HCT116 (cell line): Measurements from ENCODE around the gene RCAN3. TPM values are rescaled to one million over a fixed set of nuclear protein-coding genes. Genes with fewer than 3 reads are reported as not detected.

ENCODE experiments used
- ATAC-seq: fragments of 200-7000 bp; cut with Tn5 transposase; 2 replicates; pipeline ENCODE4 v1.9.1; 2020; ENCODE audit warnings: mild to moderate bottlenecking, moderate library complexity
- BruUV-seq: library from RNA; stranded (reverse); fragments of 400-500 nt; replicated peaks from 2 replicates; lab custom pipeline; 2021; lab: Mats Ljungman, UMichigan
- CTCF ChIA-PET: fragments of 300-600 bp; sonication (Branson Sonifier 250); formaldehyde crosslinking; loops from one replicate; lab custom pipeline; 2021; ENCODE audit warnings: antibody characterized with exemption; lab: Charles Lee
- POLR2A ChIA-PET: fragments of 300-600, 350-600 bp; sonication (Branson Sonifier 250); formaldehyde crosslinking; loops from one replicate; lab custom pipeline; 2021; ENCODE audit warnings: antibody characterized with exemption; lab: Charles Lee
- RAD21 ChIA-PET, 2 experiments: fragments of 300-600 bp; sonication (Branson Sonifier 250); formaldehyde crosslinking; loops; one replicate each; lab custom pipeline; 2023; ENCODE audit warnings: low total read pairs in 2 of 2; ENCODE audit not compliant: uncharacterized antibody in 2 of 2, unreplicated experiment in 2 of 2, low non-redundant PET in 1 of 2; lab: Charles Lee
- DNase-seq: peaks from one replicate; pipeline ENCODE4 v3.0.0-alpha.2; 2010; ENCODE audit warnings: low read depth, low spot score
- H2AFZ ChIP-seq: fragments of 200-600 bp; shearing (Covaris generic), sonication (generic); 2 replicates; pipeline ENCODE4 v1.6.1; 2017; ENCODE audit warnings: low read depth, mixed run types, mixed read lengths, antibody characterized with exemption, low read length; ENCODE audit not compliant: poor library complexity, severe bottlenecking
- H3K27ac ChIP-seq: 2 replicates; pipeline ENCODE4 v1.5.1; 2012; ENCODE audit warnings: low read depth, low read length
- H3K27me3 ChIP-seq: fragments of 200-600 bp; sonication (generic); 2 replicates; pipeline ENCODE4 v1.6.1; 2016; ENCODE audit warnings: mixed run types, low read length, mixed read lengths; ENCODE audit not compliant: insufficient read depth
- H3K36me3 ChIP-seq, 2 experiments: fragments of 200-500 bp in 1 of 2; fragments of 200-600 bp in 1 of 2; sonication (Bioruptor generic) in 1 of 2; sonication (generic) in 1 of 2; 2 replicates each; pipeline versions ENCODE4 v1.5.1 to v1.6.1; 2014 to 2016; ENCODE audit warnings: low read length in 2 of 2, inconsistent platforms in 1 of 2, mixed read lengths in 1 of 2, mixed run types in 1 of 2; ENCODE audit not compliant: insufficient read depth in 2 of 2, control insufficient read depth in 1 of 2
- H3K4me1 ChIP-seq, 2 experiments: fragments of 200-600 bp in 1 of 2; sonication (generic) in 1 of 2; 2 replicates each; pipeline versions ENCODE4 v1.5.1 to v1.6.1; 2012 to 2017; ENCODE audit warnings: low read length in 2 of 2, inconsistent platforms in 1 of 2, mild to moderate bottlenecking in 1 of 2, mixed read lengths in 1 of 2, mixed run types in 1 of 2, moderate library complexity in 1 of 2; ENCODE audit not compliant: insufficient read depth in 2 of 2, control insufficient read depth in 1 of 2
- H3K4me2 ChIP-seq: fragments of 200-600 bp; sonication (generic); 2 replicates; pipeline ENCODE4 v1.6.1; 2017; ENCODE audit warnings: mixed run types, low read length, mixed read lengths
- H3K4me3 ChIP-seq, 2 experiments: fragments of 200-600 bp in 1 of 2; sonication (generic) in 1 of 2; replicated peaks in 1 of 2; 2 replicates each; pipeline ENCODE4 v1.5.1; 2011 to 2016; ENCODE audit warnings: low read length in 2 of 2, control low read depth in 1 of 2, low read depth in 1 of 2, mild to moderate bottlenecking in 1 of 2, mixed read lengths in 1 of 2, mixed run types in 1 of 2
- H3K79me2 ChIP-seq: fragments of 200-600 bp; sonication (generic); 2 replicates; pipeline ENCODE4 v1.6.1; 2017; ENCODE audit warnings: mild to moderate bottlenecking, mixed run types, low read length, moderate library complexity, mixed read lengths; ENCODE audit not compliant: insufficient read depth
- H3K9ac ChIP-seq: fragments of 200-600 bp; sonication (generic); 2 replicates; pipeline ENCODE4 v1.6.1; 2016; ENCODE audit warnings: low read length, mixed read lengths
- H3K9me2 ChIP-seq: fragments of 200-600 bp; sonication (generic), shearing (Covaris generic); 2 replicates; pipeline ENCODE4 v1.6.1; 2017; ENCODE audit warnings: mixed run types, mild to moderate bottlenecking, moderate library complexity; ENCODE audit not compliant: insufficient read depth
- H3K9me3 ChIP-seq, 2 experiments: fragments of 200-500 bp in 1 of 2; fragments of 200-600 bp in 1 of 2; sonication (Bioruptor generic) in 1 of 2; sonication (generic) in 1 of 2; 2 replicates each; pipeline ENCODE4 v1.6.1; 2014 to 2017; ENCODE audit warnings: low read length in 2 of 2, mixed read lengths in 2 of 2, inconsistent platforms in 1 of 2, low read depth in 1 of 2, mild to moderate bottlenecking in 1 of 2, mixed run types in 1 of 2, moderate library complexity in 1 of 2; ENCODE audit not compliant: control insufficient read depth in 1 of 2, insufficient read depth in 1 of 2
- H4K20me1 ChIP-seq: fragments of 200-600 bp; sonication (generic), shearing (Covaris generic); 2 replicates; pipeline ENCODE4 v1.6.1; 2017; ENCODE audit warnings: mixed run types, mild to moderate bottlenecking, moderate library complexity; ENCODE audit not compliant: insufficient read depth
- CEBPB ChIP-seq: IDR thresholded peaks from 2 replicates; pipeline ENCODE4 v1.6.1; 2012; ENCODE audit warnings: low read depth
- EGR1 ChIP-seq: IDR thresholded peaks from 2 replicates; pipeline ENCODE4 v1.6.1; 2012; ENCODE audit warnings: low read depth
- ELF1 ChIP-seq: IDR thresholded peaks from 2 replicates; pipeline ENCODE4 v1.6.1; 2012; ENCODE audit warnings: low read depth, borderline replicate concordance
- EZH2phosphoT487 ChIP-seq: fragments of 200-600 bp; IDR thresholded peaks from 2 replicates; pipeline ENCODE4 v1.6.1; 2018; ENCODE audit warnings: antibody characterized with exemption, borderline replicate concordance
- FOSL1 ChIP-seq: IDR thresholded peaks from 2 replicates; pipeline ENCODE4 v1.6.1; 2012; ENCODE audit warnings: low read depth
- JUND ChIP-seq: IDR thresholded peaks from 2 replicates; pipeline ENCODE4 v1.6.1; 2012
- POLR2A ChIP-seq: IDR thresholded peaks from 2 replicates; pipeline ENCODE4 v1.7.0; 2011; ENCODE audit warnings: borderline replicate concordance; ENCODE audit not compliant: insufficient read depth, insufficient read length; ENCODE audit errors: extremely low read depth
- POLR2AphosphoS5 ChIP-seq: IDR thresholded peaks from 2 replicates; pipeline ENCODE4 v1.6.1; 2011; ENCODE audit warnings: mild to moderate bottlenecking, low read depth, low read length, moderate library complexity
- RAD21 ChIP-seq: IDR thresholded peaks from 2 replicates; pipeline ENCODE4 v1.6.1; 2012; ENCODE audit warnings: low read depth, mild to moderate bottlenecking
- SIN3A ChIP-seq: IDR thresholded peaks from 2 replicates; pipeline ENCODE4 v1.6.1; 2012; ENCODE audit warnings: low read depth
- SP1 ChIP-seq: IDR thresholded peaks from 2 replicates; pipeline ENCODE4 v1.6.1; 2012; ENCODE audit warnings: low read depth
- SRF ChIP-seq: IDR thresholded peaks from 2 replicates; pipeline ENCODE4 v1.6.1; 2012; ENCODE audit warnings: low read depth
- TCF7L2 ChIP-seq: IDR thresholded peaks from 2 replicates; pipeline ENCODE4 v1.7.0; 2011; ENCODE audit warnings: borderline replicate concordance, inconsistent platforms; ENCODE audit not compliant: insufficient read depth, insufficient read length; ENCODE audit errors: extremely low read depth
- YY1 ChIP-seq: IDR thresholded peaks from 2 replicates; pipeline ENCODE4 v1.6.1; 2011; ENCODE audit warnings: low read length, low read depth, moderate library complexity, mild to moderate bottlenecking; ENCODE audit not compliant: insufficient replicate concordance; ENCODE audit errors: extremely low read depth
- intact Hi-C: fragments of 100-400 bp; cut with micrococcal nuclease; formaldehyde crosslinking; loops from 2 replicates; pipeline ENCODE4 v1.10.0; 2022
- total RNA-seq: library from RNA; stranded (reverse); gene quantifications from one replicate; pipeline ENCODE4 v1.2.1, GENCODE V29; 2021; ENCODE audit not compliant: unreplicated experiment
- TF ChIP-seq, protein P1 (sequence below): IDR thresholded peaks from 2 replicates; pipeline ENCODE4 v1.6.1; 2012
- TF ChIP-seq, protein P2 (sequence below), 3 experiments: fragments of 200-600 bp in 1 of 3; sonication (generic) in 1 of 3; IDR thresholded peaks in 2 of 3; conservative IDR thresholded peaks in 1 of 3; 2 replicates each; pipeline ENCODE4 v1.5.1; 2012 to 2017; ENCODE audit warnings: low read depth in 2 of 3, low read length in 2 of 3, antibody characterized with exemption in 1 of 3, borderline replicate concordance in 1 of 3, control low read depth in 1 of 3, mild to moderate bottlenecking in 1 of 3, mixed read lengths in 1 of 3, mixed run types in 1 of 3, moderate library complexity in 1 of 3; ENCODE audit not compliant: insufficient read depth in 1 of 3
- TF ChIP-seq, protein P3 (sequence below): IDR thresholded peaks from 2 replicates; pipeline ENCODE4 v1.6.1; 2012
- TF ChIP-seq, protein P4 (sequence below): IDR thresholded peaks from 2 replicates; pipeline ENCODE4 v1.6.1; 2011; ENCODE audit warnings: mild to moderate bottlenecking, low read length, moderate library complexity; ENCODE audit not compliant: insufficient replicate concordance; ENCODE audit errors: extremely low read depth

Gene RCAN3
- total RNA-seq, 1 experiment from 2014 or later: 13.3 TPM

DNA sequence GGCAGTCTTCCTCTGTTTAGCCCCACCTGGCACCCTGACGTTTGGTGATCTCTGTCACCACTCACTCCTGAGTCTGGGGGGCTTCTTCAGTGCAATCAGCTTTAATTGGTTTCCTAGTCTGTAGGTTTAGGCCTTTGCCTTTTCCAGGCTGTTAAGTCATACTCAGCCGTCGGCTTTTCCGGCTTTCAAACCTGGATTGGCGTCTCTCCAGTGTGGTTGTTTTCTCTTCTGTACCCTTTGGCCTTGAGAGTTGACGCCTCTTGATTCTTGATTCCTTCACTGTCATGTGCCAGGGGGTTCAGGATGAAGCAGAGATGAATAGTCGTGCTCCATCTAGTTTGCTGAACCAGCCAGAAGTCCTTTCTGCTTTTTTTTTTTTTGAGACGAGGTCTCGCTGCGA lies 78.1 kb downstream of the RCAN3 start:
- no peaks in the 10 kb centered on the region for H3K9me2 ChIP-seq
- TF ChIP-seq, protein P1, sequence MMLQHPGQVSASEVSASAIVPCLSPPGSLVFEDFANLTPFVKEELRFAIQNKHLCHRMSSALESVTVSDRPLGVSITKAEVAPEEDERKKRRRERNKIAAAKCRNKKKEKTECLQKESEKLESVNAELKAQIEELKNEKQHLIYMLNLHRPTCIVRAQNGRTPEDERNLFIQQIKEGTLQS: no peak
- TF ChIP-seq POLR2A (no peak), JUND (no peak), YY1 (no peak), ELF1 (no peak), POLR2AphosphoS5 (no peak), FOSL1 (no peak), SP1 (no peak), EZH2phosphoT487 (no peak), EGR1 (no peak), RAD21 (no peak), SIN3A (no peak), CEBPB (no peak), SRF (no peak), TCF7L2 (no peak)
- TF ChIP-seq, protein P2, sequence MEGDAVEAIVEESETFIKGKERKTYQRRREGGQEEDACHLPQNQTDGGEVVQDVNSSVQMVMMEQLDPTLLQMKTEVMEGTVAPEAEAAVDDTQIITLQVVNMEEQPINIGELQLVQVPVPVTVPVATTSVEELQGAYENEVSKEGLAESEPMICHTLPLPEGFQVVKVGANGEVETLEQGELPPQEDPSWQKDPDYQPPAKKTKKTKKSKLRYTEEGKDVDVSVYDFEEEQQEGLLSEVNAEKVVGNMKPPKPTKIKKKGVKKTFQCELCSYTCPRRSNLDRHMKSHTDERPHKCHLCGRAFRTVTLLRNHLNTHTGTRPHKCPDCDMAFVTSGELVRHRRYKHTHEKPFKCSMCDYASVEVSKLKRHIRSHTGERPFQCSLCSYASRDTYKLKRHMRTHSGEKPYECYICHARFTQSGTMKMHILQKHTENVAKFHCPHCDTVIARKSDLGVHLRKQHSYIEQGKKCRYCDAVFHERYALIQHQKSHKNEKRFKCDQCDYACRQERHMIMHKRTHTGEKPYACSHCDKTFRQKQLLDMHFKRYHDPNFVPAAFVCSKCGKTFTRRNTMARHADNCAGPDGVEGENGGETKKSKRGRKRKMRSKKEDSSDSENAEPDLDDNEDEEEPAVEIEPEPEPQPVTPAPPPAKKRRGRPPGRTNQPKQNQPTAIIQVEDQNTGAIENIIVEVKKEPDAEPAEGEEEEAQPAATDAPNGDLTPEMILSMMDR (IDR thresholded peaks at IDR 0.05 in 2 of 3, conservative IDR thresholded peaks at IDR 0.05 in 1 of 3; ENCODE audit: borderline replicate concordance in 1 of 3, insufficient read depth in 1 of 3, low read depth in 2 of 3, low read length in 2 of 3): no peak
- TF ChIP-seq, protein P3, sequence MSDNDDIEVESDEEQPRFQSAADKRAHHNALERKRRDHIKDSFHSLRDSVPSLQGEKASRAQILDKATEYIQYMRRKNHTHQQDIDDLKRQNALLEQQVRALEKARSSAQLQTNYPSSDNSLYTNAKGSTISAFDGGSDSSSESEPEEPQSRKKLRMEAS: no peak
- TF ChIP-seq, protein P4, sequence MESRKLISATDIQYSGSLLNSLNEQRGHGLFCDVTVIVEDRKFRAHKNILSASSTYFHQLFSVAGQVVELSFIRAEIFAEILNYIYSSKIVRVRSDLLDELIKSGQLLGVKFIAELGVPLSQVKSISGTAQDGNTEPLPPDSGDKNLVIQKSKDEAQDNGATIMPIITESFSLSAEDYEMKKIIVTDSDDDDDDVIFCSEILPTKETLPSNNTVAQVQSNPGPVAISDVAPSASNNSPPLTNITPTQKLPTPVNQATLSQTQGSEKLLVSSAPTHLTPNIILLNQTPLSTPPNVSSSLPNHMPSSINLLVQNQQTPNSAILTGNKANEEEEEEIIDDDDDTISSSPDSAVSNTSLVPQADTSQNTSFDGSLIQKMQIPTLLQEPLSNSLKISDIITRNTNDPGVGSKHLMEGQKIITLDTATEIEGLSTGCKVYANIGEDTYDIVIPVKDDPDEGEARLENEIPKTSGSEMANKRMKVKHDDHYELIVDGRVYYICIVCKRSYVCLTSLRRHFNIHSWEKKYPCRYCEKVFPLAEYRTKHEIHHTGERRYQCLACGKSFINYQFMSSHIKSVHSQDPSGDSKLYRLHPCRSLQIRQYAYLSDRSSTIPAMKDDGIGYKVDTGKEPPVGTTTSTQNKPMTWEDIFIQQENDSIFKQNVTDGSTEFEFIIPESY: no peak
- H3K4me1 ChIP-seq: no peaks in the 10 kb centered on the region
- H3K27ac ChIP-seq: no peak overlapping the region
- no TSS peak for BruUV-seq
- H4K20me1 ChIP-seq: no peaks in the 10 kb centered on the region
- no peak overlapping the region for H3K9ac ChIP-seq
- H3K27me3 ChIP-seq: peaks cover 6% of the 10 kb centered on the region; the same call in 1 of the 2 replicates
- no peaks in the 10 kb centered on the region for H3K36me3 ChIP-seq
- H3K9me3 ChIP-seq: no peaks in the 10 kb centered on the region
- no peak overlapping the region for H3K4me3 ChIP-seq
- no peak for DNase-seq
- no peaks in the 10 kb centered on the region for H3K79me2 ChIP-seq
- ChIA-PET RAD21 (no interaction called here), POLR2A (no interaction called here), CTCF (no interaction called here)
- H3K4me2 ChIP-seq: no peak overlapping the region
- H2AFZ ChIP-seq: no peak overlapping the region
- ATAC-seq: no peak
- intact Hi-C loops: loop anchor here (10.0 kb wide), 1 partner anchor 186 kb away; no protein-coding TSS in a partner anchor
